ENCODE measurements around the gene ADAMTS15. TPM values are rescaled to one million over a fixed set of nuclear protein-coding genes. Genes with fewer than 3 reads are reported as not detected.
A peak's percentile ranks its signal among the peaks of the same experiment; 100 is the strongest.
"Not testable (repeated sequence)": the region's sequence is repeated elsewhere in the genome, so short reads cannot be mapped to it uniquely, and the experiment has no call there.

The ADAMTS15 gene
- total RNA-seq, 1 donor from 2014 or later: 6.4 TPM

DNA sequence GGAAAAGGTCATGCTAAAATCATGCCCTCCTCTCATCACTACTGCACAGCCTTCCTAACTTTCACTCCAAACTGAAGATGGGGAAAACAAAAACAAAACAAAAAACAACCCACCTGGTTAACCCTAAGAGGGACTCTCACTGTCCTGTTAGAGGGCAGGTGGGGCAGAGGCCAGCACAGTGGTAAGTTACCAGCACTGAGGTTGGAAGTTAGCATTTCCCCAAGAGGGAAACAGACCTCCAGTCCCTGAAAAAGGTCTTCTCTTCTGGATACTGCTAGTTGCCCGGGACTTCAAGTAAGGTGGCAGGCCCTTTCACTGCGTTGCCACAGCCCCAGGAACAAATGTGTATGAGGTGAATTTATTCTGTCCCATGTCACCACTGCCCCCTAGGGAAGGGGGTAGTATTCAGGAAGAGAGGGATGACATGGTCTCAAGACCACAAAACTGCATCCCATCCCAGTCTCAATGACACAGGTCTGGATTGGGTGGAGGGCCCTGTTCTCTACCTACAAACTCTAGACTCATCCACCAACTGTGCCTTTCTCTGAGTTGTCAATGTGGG is 19.2 kb upstream of the ADAMTS15 start:
- intact Hi-C loops (cut with DNase I): loop anchor here (10.0 kb wide), 1 partner anchor 214 kb away; no protein-coding TSS in a partner anchor
- DNase-seq (ENCODE audit: low spot score) (no peak), ATAC-seq (no peak)

DNA sequence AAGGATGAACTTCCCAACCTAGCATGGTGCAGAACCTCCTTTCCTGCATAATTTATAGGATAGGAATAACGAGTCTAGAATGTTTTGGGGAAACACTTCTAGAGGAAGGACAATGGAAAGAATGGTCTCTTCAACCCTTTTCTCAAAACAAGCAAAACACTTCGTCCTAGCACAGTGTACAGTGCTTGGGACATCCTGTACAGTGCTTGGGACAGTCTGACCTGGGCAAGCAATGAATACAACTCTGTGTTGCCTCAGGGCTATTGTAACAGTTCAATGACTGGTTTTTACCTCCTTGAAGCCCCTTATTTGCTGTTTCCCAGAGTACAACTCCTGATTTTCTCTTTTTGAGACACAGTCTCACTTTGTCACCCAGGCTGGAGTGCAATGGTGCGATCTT is 18.5 kb upstream of the ADAMTS15 start:
- DNase-seq (ENCODE audit: low spot score) (no peak), ATAC-seq (no peak)
- intact Hi-C loops (cut with DNase I): loop anchor here (10.0 kb wide), 1 partner anchor 215 kb away; no protein-coding TSS in a partner anchor

DNA sequence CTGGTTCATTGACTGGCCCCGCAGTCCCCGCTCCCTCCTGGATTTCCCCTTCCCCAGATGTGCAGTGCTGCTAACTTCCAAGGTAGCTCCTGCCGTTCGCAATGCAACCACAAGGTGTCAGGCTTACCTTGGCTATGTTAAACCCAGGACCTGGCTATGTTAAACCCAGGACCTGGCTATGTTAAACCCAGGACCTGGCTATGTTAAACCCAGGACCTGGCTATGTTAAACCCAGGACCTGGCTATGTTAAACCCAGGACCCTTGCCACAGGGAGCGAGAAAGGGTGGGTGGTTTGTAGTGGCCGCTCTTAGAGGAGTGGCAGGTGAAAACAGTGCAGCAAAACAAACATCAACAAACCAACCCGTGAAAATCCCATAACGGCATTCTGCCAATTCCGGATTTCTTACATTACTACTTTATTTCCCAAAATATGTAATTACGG is 17.1 kb upstream of the ADAMTS15 start:
- ATAC-seq (peak; percentile 29), DNase-seq (ENCODE audit: low spot score) (peak; percentile 88)
- intact Hi-C loops (cut with DNase I): no loop called here

DNA sequence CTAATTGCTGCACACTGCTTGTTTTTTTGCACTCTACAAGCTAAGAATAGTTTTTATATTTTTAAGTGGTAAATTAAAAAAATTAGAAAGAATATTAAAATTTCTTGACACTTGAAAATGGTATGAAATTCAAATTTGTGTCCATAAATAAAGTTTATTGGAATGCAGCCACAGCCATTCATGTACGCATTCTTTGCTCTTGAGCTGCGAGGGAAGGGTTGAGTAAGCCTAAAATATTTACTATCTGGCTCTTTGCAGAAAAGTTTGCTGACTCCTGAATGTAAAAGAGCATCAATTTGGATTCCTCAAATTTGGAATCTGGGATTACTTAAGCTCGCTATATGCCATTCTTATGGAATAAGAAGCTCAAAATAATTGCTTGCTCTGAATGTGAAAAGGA is 16.6 kb upstream of the ADAMTS15 start:
- DNase-seq (ENCODE audit: low spot score) (no peak), ATAC-seq (no peak)
- intact Hi-C loops (cut with DNase I): no loop called here

DNA sequence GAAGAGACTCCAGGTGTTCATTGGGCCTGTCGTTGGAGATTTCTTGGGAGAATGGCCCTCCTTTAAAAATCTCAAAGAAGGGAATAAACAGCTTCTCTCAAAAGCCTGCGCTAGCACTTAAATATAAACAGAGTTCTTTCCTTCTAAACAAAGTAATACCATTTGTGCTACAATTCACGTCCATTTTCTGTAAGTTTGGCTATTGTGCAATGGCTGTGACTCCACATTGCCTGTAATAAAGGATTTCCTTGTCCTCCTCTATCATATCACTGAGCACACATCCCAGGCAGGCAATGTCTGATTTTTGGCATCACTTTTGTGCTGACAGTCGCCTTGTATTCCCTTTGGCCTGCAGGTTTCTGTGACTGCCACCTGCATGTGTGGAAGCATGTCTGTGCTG is 15.1 kb upstream of the ADAMTS15 start:
- intact Hi-C loops (cut with DNase I): no loop called here

DNA sequence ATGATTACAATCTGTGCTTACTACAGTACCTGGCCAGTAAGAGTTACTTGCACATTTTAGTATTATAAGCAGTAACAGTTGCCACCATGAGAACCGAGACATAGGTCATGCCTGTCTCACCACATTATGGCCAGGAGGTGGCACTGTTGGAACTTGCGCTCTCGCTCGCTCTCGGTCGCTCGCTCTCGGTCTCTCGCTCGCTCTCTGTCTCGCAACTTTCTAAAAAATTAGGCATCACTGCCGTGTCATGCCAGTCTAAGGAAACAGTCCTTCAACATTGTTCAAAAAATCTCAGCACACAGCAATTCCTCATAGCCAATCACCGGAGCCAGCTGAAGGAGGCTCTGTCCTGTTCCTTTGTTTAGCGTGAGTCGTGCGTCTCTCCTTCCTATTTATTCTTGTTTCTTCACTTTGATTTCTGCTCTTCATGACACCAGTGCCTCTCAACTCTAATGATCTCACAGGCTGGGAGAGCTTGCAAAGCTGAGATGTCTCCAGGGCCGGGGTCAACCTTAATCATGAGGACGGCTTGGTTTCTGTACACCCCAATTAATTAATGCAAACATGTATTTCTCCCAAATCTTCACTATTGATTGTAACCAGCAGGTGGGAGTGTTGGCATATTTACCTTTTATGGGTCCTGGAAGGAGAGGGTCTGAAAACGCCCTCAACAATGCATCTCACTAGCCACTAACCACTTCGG is 13.8 kb upstream of the ADAMTS15 start:
- intact Hi-C loops (cut with DNase I): loop anchor here (1.0 kb wide), 1 partner anchor 428 kb away; no protein-coding TSS in a partner anchor
- DNase-seq (ENCODE audit: low spot score): peak; percentile 86
- ATAC-seq: peak; percentile 93

More for the DNA sequence above, 15.1 kb upstream of the ADAMTS15 start:
- ATAC-seq: no peak
- no peak for DNase-seq (ENCODE audit: low spot score)

DNA sequence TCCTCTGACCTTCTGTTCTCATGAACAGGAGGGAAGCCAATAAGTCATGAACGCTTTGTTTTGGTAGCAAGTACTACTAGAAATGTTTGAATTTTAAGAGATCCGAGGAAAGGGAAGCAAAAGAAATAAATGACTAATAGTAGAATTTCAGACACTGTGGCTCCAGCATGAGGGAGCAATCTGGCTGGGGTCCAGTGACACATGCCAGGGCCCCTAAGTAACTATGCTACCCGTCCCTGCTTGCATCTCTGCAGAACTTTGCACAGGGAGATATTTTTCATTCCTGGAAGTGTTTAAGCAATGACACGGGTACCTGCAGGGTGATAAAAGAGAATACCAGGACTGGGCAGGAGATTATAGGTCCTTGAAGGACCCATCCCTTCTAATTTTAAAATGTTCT is 12.8 kb upstream of the ADAMTS15 start:
- no peak for ATAC-seq
- intact Hi-C loops (cut with DNase I): no loop called here
- DNase-seq (ENCODE audit: low spot score): no peak

DNA sequence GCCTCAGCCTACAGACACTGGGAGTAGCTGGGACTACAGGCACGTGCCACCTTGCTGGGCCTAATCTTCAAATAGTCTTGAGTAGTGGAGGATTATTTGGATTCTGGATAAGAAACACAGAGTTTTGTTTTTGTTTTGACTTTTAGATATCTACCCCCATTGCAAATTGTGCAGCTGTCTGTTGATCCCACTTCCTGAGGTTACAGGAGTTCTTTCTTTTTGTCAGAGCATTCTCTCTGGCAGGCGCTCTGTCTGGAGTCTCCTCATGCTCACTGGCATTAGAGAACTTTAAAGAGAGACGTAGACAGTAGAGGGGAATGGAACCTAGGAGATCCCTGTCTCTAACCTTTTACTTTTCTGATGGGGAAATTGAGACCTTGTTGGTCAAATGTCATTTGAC is 12.3 kb upstream of the ADAMTS15 start:
- DNase-seq (ENCODE audit: low spot score): no peak
- intact Hi-C loops (cut with DNase I): no loop called here
- peak; percentile 27 for ATAC-seq

DNA sequence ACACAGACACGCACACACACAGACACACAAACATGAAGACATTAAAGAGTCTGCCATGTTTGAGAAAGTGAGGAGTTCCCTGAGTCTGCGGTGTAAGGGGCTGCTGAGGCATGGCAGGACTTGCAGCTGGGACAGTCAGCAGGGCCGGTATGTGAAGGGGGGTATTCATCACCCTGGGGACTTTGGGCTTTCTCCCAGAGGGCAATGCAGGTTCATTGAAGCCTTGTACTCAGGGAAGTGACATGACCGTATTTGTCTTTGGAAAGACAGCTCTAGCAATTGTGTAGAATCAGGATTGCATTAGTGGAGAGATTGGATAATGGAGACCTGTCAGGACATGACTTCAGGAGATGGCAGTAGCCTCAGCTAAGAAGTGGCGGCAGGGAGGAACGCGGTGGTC is 10.6 kb upstream of the ADAMTS15 start:
- intact Hi-C loops (cut with DNase I): no loop called here
- no peak for DNase-seq (ENCODE audit: low spot score)
- ATAC-seq: no peak

DNA sequence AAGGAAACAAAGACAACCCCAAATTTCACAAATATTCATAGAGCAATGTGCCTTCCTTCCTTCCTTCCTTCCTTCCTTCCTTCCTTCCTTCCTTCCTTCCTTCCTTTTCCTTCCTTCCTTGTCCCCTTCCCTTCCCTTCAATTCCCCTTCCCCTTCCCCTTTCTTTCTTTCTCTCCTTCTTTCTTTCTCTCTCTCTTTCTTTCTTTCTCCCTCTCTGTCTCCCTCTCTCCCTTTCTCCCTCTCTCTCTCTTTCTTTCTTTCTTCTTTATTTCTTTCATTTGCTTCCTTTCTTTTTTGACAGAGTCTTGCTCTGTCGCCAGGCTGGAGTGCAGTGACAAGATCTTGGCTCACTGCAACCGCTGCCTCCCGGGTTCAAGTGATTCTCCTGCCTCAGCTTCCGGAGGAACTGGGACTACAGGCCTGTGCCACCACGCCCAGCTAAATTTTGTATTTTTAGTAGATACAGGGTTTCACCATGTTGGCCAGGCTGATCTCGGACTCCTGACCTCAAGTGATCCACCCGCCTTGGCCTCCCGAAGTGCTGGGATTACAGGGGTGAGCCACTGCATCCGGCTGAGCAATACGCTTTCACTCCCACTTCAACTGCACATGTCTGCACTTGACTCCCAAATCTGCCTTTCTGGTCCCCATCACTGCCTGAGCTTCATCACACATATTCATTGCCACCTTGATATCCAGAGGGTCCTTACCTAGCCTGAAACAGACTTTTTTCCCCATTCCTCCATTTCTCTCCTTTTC is 9.9 kb upstream of the ADAMTS15 start:
- intact Hi-C loops (cut with DNase I); DNase-seq (ENCODE audit: low spot score); ATAC-seq: not testable (repeated sequence)

DNA sequence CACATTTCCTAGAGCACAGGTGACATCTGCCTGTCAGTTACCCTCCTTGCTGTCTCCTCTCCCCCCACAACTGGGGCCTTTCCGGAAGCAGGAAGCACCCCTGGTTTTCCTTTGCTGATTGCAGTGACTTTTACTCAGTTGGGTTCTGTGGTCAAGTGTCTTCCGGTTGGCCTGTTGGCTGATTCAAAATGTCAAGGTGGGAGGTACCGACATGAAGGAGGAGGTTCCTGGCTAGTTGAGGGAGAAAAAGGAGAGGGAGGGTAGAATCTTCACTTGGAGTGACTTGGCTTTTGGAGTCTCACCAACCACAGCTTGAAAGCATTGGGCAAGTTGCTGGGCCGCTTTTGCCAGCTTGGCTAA is 9.3 kb upstream of the ADAMTS15 start:
- intact Hi-C loops (cut with DNase I): no loop called here
- no peak for DNase-seq (ENCODE audit: low spot score)
- ATAC-seq: no peak

DNA sequence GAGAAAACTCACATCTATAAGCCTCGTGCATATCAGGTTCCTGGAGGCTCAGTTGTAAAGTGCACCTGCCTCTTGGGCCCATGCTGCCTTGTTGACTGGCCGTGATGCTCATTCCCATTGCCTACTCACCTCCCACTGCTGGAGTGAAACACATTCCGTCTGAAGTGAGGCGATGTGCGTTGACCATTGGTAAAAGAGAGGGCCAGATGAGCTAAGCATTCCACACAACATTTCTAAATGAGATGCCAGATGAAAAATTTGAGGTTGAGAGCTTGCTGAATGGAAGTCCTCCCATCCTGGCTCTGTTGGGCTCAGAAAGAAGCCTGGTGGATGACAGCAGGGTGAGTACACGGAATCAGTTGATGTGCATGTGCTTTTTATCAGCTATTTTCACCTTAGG is 8.6 kb upstream of the ADAMTS15 start:
- ATAC-seq (no peak), DNase-seq (ENCODE audit: low spot score) (no peak)
- intact Hi-C loops (cut with DNase I): no loop called here

DNA sequence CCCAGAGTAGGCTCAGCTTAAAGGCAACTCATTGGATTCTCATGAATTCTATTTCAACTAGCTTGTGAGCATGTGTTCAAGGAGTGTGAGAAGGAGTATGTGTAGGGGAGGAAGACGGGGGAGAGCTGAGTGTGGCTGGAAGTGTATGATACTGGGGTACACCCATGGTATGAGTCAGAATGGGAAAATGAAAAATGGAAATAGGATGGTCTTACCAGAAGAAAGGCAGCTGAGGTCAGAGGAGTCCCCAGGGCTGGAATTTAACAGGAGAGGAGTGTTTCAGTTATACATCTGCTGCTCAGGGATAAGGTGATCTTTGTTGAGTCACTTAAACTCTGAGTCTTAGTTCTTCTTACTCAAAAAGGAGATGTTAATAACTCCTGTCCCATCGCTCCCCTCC is 6.7 kb upstream of the ADAMTS15 start:
- no peak for DNase-seq (ENCODE audit: low spot score)
- no peak for ATAC-seq
- intact Hi-C loops (cut with DNase I): no loop called here

DNA sequence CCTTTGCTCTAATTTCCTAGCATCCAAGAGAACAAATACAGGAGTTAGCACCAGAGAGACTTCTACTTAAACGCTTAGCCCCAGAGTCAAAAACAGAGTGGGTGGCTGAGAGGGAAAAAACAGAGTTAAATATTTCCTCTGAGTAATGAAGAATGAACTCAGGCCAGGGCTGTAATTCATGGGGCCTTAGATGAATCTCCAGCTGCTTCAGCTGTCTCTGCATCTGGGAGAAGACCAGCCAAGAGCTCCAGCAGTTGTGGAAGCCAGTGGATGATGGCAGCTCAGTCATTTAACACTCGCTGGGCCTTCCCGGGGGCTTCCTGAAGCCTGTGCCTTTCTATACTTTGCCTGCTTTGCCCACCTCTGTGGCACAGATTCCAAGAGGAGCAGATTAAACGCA is 5.7 kb upstream of the ADAMTS15 start:
- no peak for ATAC-seq
- no peak for DNase-seq (ENCODE audit: low spot score)
- intact Hi-C loops (cut with DNase I): no loop called here

DNA sequence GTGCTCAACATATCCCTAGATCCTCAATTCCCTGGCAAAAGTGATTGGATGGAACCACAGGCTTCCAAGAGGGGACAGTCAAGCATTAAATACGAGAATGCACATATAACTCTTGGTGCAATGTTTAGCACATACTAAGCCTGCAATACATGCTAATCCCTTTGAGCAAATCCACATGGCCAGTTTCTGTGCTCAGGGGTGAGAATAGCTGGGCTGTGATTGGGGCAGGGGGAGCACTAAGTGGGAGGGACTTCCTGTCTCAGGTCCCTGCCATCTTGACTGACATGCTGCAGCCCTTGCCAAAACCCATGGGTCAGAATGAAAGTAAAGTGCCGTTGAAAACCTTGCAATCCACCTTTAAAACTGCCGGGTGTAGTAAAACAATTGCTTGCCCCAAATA is 2.7 kb upstream of the ADAMTS15 start:
- DNase-seq (ENCODE audit: low spot score) (no peak), ATAC-seq (no peak)
- intact Hi-C loops (cut with DNase I): no loop called here

DNA sequence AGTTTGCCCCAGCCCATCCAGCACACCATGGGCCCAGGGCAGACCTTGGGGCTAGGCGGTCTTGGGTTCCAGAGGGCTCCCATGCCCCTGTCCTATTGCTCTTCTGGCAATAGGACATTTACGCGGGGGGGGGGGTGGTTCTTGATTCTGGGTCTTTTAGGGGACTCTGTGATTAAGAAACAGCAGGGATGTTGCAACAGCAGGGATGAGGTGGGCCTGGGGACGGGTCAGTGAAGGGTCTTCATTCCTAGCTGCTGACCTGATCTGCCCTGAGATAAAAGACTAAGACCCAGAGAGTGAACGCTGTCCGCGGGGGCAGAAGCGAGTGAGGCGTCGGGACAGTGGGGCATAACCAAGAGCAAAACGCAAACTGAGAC is 418 bp upstream of the ADAMTS15 start:
- intact Hi-C loops (cut with DNase I): no loop called here
- ATAC-seq (no peak), DNase-seq (ENCODE audit: low spot score) (no peak)

DNA sequence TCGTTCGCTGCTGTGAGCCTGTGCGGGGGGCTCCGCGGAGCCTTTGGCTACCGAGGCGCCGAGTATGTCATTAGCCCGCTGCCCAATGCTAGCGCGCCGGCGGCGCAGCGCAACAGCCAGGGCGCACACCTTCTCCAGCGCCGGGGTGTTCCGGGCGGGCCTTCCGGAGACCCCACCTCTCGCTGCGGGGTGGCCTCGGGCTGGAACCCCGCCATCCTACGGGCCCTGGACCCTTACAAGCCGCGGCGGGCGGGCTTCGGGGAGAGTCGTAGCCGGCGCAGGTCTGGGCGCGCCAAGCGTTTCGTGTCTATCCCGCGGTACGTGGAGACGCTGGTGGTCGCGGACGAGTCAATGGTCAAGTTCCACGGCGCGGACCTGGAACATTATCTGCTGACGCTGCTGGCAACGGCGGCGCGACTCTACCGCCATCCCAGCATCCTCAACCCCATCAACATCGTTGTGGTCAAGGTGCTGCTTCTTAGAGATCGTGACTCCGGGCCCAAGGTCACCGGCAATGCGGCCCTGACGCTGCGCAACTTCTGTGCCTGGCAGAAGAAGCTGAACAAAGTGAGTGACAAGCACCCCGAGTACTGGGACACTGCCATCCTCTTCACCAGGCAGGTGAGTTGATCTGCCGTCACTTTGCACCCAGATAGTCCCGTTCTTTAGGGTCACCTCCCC is 1.0 kb downstream of the ADAMTS15 start:
- DNase-seq (ENCODE audit: low spot score): no peak
- peak; percentile 2 for ATAC-seq
- intact Hi-C loops (cut with DNase I): no loop called here

DNA sequence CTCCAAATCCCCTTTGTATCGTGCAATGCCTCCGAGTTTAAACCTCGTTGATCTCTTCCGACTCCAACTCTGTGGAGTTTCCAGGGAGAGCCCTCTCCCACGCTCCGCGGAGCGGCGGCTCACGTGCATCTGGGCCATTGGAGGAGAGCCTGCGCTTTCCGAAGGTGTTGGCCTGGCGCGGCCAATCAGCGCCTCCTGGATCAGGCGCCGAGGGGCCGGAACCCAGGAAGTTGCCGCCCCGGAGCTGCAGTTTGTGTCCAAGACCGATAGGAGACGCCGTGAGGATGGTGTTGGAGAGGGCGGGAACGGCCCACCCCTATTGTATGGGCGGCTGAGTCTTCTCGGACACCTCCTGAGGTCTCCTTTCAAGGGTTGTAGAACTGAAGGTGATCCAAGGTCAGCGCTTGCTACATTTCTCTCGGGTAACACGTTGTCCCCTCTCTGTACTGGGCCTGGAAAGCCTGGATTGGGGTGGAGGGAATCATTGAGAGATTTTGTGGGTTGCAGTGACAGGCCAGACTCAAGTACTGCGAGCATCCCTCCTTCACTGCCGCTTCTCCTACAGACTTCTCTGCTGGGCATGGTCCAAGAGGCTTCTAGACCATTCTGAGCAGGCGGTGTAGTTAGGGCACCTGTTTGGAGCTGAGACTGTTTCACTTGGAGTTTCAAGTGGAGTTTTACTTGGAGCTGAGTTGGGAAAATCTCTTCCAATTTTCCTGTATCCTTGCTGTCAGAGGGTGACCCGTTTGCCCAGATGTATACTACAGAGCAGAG is 1.7 kb downstream of the ADAMTS15 start:
- peak; percentile 85 for ATAC-seq
- intact Hi-C loops (cut with DNase I): no loop called here
- DNase-seq (ENCODE audit: low spot score): peak; percentile 89
